UCSD-AML1 (cell line): ENCODE data around the gene ZBTB14.

Source experiments
- DNase-seq: peaks from one replicate; lab custom pipeline; 2025; ENCODE audit not compliant: unreplicated experiment; lab: John Stamatoyannopoulos, UW

ZBTB14 gene

GRCh38 chr18:5294113-5294456, 1.4 kb downstream of the ZBTB14 start:
- DNase-seq, result no peak

GRCh38 chr18:5288517-5288935, 7.0 kb downstream of the ZBTB14 start:
- no peak for DNase-seq

GRCh38 chr18:5287854-5288253, 7.7 kb downstream of the ZBTB14 start:
- DNase-seq, result no peak

GRCh38 chr18:5286525-5286924, 9.0 kb downstream of the ZBTB14 start:
- no peak for DNase-seq

GRCh38 chr18:5285326-5285725, 10.2 kb downstream of the ZBTB14 start:
- no peak for DNase-seq

- no peak for DNase-seq
Observed at GRCh38 chr18:5284808-5285207, 10.7 kb downstream of the ZBTB14 start.

- DNase-seq, result no peak
Observed at GRCh38 chr18:5282770-5283169, 12.8 kb downstream of the ZBTB14 start.

GRCh38 chr18:5276947-5277346, 18.6 kb downstream of the ZBTB14 start:
- no peak for DNase-seq

GRCh38 chr18:5275872-5276271, 19.7 kb downstream of the ZBTB14 start:
- DNase-seq, result no peak

- DNase-seq, result no peak
Observed at GRCh38 chr18:5268874-5269273, 26.7 kb downstream of the ZBTB14 start.

- DNase-seq, result no peak
Observed at GRCh38 chr18:5266721-5267120, 28.8 kb downstream of the ZBTB14 start.

GRCh38 chr18:5253910-5254309, 41.6 kb downstream of the ZBTB14 start:
- DNase-seq, result no peak

- DNase-seq, result no peak
Observed at GRCh38 chr18:5251117-5251516, 44.4 kb downstream of the ZBTB14 start.

GRCh38 chr18:5250603-5251002, 44.9 kb downstream of the ZBTB14 start:
- DNase-seq, result no peak

GRCh38 chr18:5244941-5245340, 50.6 kb downstream of the ZBTB14 start:
- DNase-seq, result no peak

GRCh38 chr18:5239447-5239846, 56.1 kb downstream of the ZBTB14 start:
- DNase-seq, result no peak
